H1 (cell line): ENCODE measurements around the gene BABAM2. TPM values are rescaled to one million over a fixed set of nuclear protein-coding genes. Genes with fewer than 3 reads are reported as not detected.

ENCODE experiments used
- CTCF ChIA-PET: fragments of 300-600 bp; sonication (Branson Sonifier 250); formaldehyde crosslinking; loops from one replicate; lab custom pipeline; 2021; ENCODE audit not compliant: partially characterized antibody; lab: Charles Lee
- POLR2A ChIA-PET: fragments of 300-600 bp; sonication (Branson Sonifier 250); formaldehyde crosslinking; loops from one replicate; lab custom pipeline; 2021; ENCODE audit warnings: inconsistent platforms; ENCODE audit not compliant: partially characterized antibody; lab: Charles Lee
- DNase-seq, 2 experiments: peaks; one replicate each; pipeline versions ENCODE4 v3.0.0 to v3.0.0-alpha.2; 2010 to 2022; ENCODE audit warnings: low spot score in 2 of 2, low read depth in 1 of 2, mixed read lengths in 1 of 2
- FAIRE-seq: peaks from 2 replicates; lab custom pipeline; 2011; peaks lifted over from hg19 to GRCh38; lab: Jason Lieb, UNC
- H2AFZ ChIP-seq: 2 replicates; pipeline ENCODE4 v1.8.1; 2012; ENCODE audit warnings: low read length, inconsistent platforms
- H2AK5ac ChIP-seq: 2 replicates; pipeline ENCODE4 v1.6.1; 2013; ENCODE audit warnings: low read depth, low read length
- H2BK120ac ChIP-seq: replicated peaks from 2 replicates; pipeline ENCODE3; 2013; ENCODE audit warnings: low read depth, low read length, inconsistent platforms
- H2BK12ac ChIP-seq: 2 replicates; pipeline ENCODE4 v1.6.1; 2013; ENCODE audit warnings: low read depth, low read length
- H2BK15ac ChIP-seq: 2 replicates; pipeline ENCODE4 v1.6.1; 2013; ENCODE audit warnings: low read length
- H2BK20ac ChIP-seq: 2 replicates; pipeline ENCODE4 v1.6.1; 2013; ENCODE audit warnings: low read length
- H2BK5ac ChIP-seq: 2 replicates; pipeline ENCODE4 v1.6.1; 2013; ENCODE audit warnings: low read depth, low read length
- H3K14ac ChIP-seq: 2 replicates; pipeline ENCODE4 v1.6.1; 2013; ENCODE audit warnings: inconsistent platforms; ENCODE audit not compliant: insufficient read length
- H3K18ac ChIP-seq: 2 replicates; pipeline ENCODE4 v1.6.1; 2013; ENCODE audit warnings: low read length; ENCODE audit errors: extremely low read depth
- H3K23ac ChIP-seq: 2 replicates; pipeline ENCODE4 v1.6.1; 2013; ENCODE audit warnings: inconsistent platforms; ENCODE audit not compliant: insufficient read length
- H3K23me2 ChIP-seq: 2 replicates; pipeline ENCODE4 v1.6.1; 2013; ENCODE audit warnings: low read depth, low read length
- H3K27ac ChIP-seq: 2 replicates; pipeline ENCODE4 v1.6.1; 2011; ENCODE audit warnings: low read depth, low read length, inconsistent platforms
- H3K27me3 ChIP-seq, 4 experiments: replicated peaks in 1 of 4; 1 replicate in 1 of 4; 2 replicates in 3 of 4; pipeline versions ENCODE4 v1.6.1 to v1.8.1; 2011 to 2013; ENCODE audit warnings: low read length in 3 of 4, mild to moderate bottlenecking in 3 of 4, inconsistent platforms in 2 of 4, mixed read lengths in 2 of 4, moderate library complexity in 1 of 4; ENCODE audit not compliant: control insufficient read depth in 3 of 4, insufficient read depth in 3 of 4; ENCODE audit errors: extremely low read depth in 1 of 4
- H3K36me3 ChIP-seq, 4 experiments: 2 replicates each; pipeline versions ENCODE4 v1.6.1 to v1.8.1; 2011 to 2013; ENCODE audit warnings: mild to moderate bottlenecking in 4 of 4, low read length in 3 of 4, moderate library complexity in 2 of 4, control low read depth in 1 of 4, inconsistent platforms in 1 of 4; ENCODE audit not compliant: insufficient read depth in 4 of 4, control insufficient read depth in 2 of 4
- H3K4ac ChIP-seq: replicated peaks from 2 replicates; pipeline ENCODE3; 2013; ENCODE audit warnings: low read length, low read depth, mixed read lengths, inconsistent platforms; ENCODE audit not compliant: insufficient read length
- H3K4me1 ChIP-seq, 4 experiments: replicated peaks in 1 of 4; 1 replicate in 1 of 4; 2 replicates in 3 of 4; pipeline versions ENCODE4 v1.6.1 to v1.8.1; 2011 to 2013; ENCODE audit warnings: low read length in 3 of 4, inconsistent platforms in 2 of 4, mixed read lengths in 1 of 4; ENCODE audit not compliant: insufficient read depth in 4 of 4, control insufficient read depth in 3 of 4
- H3K4me2 ChIP-seq, 2 experiments: 2 replicates each; pipeline versions ENCODE4 v1.6.1 to v1.8.1; 2011 to 2013; ENCODE audit warnings: low read depth in 2 of 2, low read length in 2 of 2, control low read depth in 1 of 2, inconsistent platforms in 1 of 2, mild to moderate bottlenecking in 1 of 2; ENCODE audit not compliant: insufficient read depth in 1 of 2
- H3K4me3 ChIP-seq, 4 experiments: fragments of 200-600, 300-600 bp in 1 of 4; sonication (generic), shearing (Covaris generic), sonication (Bioruptor Twin) in 1 of 4; 2 replicates each; pipeline versions ENCODE4 v1.5.1 to v1.8.1; 2011 to 2016; ENCODE audit warnings: low read length in 4 of 4, low read depth in 3 of 4, control low read depth in 2 of 4, inconsistent platforms in 2 of 4, mild to moderate bottlenecking in 2 of 4, mixed read lengths in 1 of 4, moderate library complexity in 1 of 4; ENCODE audit not compliant: insufficient read depth in 2 of 4; ENCODE audit errors: extremely low read depth in 1 of 4
- H3K56ac ChIP-seq: replicated peaks from 2 replicates; pipeline ENCODE3; 2013; ENCODE audit warnings: low read depth, mild to moderate bottlenecking, mixed read lengths, low read length, inconsistent platforms; ENCODE audit not compliant: insufficient read length
- H3K79me1 ChIP-seq: 2 replicates; pipeline ENCODE4 v1.6.1; 2013; ENCODE audit warnings: low read depth, low read length, control low read depth
- H3K79me2 ChIP-seq, 2 experiments: 2 replicates each; pipeline versions ENCODE4 v1.6.1 to v1.8.1; 2012 to 2013; ENCODE audit warnings: low read length in 2 of 2, mild to moderate bottlenecking in 2 of 2, inconsistent platforms in 1 of 2; ENCODE audit not compliant: insufficient read depth in 2 of 2, control insufficient read depth in 1 of 2
- H3K9ac ChIP-seq, 4 experiments: replicated peaks in 1 of 4; 1 replicate in 1 of 4; 2 replicates in 3 of 4; pipeline versions ENCODE4 v1.6.1 to v1.8.1; 2011 to 2013; ENCODE audit warnings: low read depth in 3 of 4, low read length in 3 of 4, control low read depth in 2 of 4, mild to moderate bottlenecking in 2 of 4, moderate library complexity in 2 of 4, inconsistent platforms in 1 of 4; ENCODE audit errors: extremely low read depth in 1 of 4
- H3K9me3 ChIP-seq, 2 experiments: 2 replicates each; pipeline versions ENCODE4 v1.6.1 to v1.8.1; 2012 to 2013; ENCODE audit warnings: mild to moderate bottlenecking in 2 of 2, moderate library complexity in 2 of 2, control low read depth in 1 of 2, inconsistent platforms in 1 of 2, low read depth in 1 of 2, low read length in 1 of 2, mixed read lengths in 1 of 2; ENCODE audit not compliant: insufficient read depth in 2 of 2
- H4K20me1 ChIP-seq, 2 experiments: replicated peaks in 1 of 2; 2 replicates each; pipeline versions ENCODE3 to v1.8.1; 2011 to 2013; ENCODE audit warnings: inconsistent platforms in 2 of 2, low read length in 2 of 2, mild to moderate bottlenecking in 1 of 2; ENCODE audit not compliant: insufficient read depth in 2 of 2, control insufficient read depth in 1 of 2
- H4K5ac ChIP-seq: 2 replicates; pipeline ENCODE4 v1.6.1; 2013; ENCODE audit warnings: low read length, low read depth, mixed read lengths, inconsistent platforms; ENCODE audit not compliant: insufficient read length
- H4K8ac ChIP-seq: 2 replicates; pipeline ENCODE4 v1.8.0; 2013; ENCODE audit warnings: mild to moderate bottlenecking, moderate library complexity, low read length, inconsistent platforms; ENCODE audit not compliant: insufficient read depth; ENCODE audit errors: extremely low read depth
- H4K91ac ChIP-seq: replicated peaks from 2 replicates; pipeline ENCODE3; 2013; ENCODE audit warnings: low read length, mixed read lengths, inconsistent platforms; ENCODE audit not compliant: insufficient read length
- SAP30 ChIP-seq: fragments of 300-600 bp; sonication (generic); IDR thresholded peaks from 2 replicates; pipeline ENCODE4 v1.7.1; 2012; ENCODE audit warnings: low read length, moderate library complexity, mild to moderate bottlenecking, inconsistent platforms; ENCODE audit not compliant: insufficient read depth, insufficient replicate concordance
- SIN3A ChIP-seq, 2 experiments: IDR thresholded peaks in 1 of 2; conservative IDR thresholded peaks in 1 of 2; 2 replicates each; pipeline ENCODE4 v1.6.1; 2011 to 2012; ENCODE audit warnings: low read length in 2 of 2, improper control_type of control experiment in 1 of 2, low read depth in 1 of 2, mild to moderate bottlenecking in 1 of 2
- SIRT6 ChIP-seq: IDR thresholded peaks from one replicate; pipeline ENCODE4 v1.7.1; 2012; ENCODE audit warnings: low read length, inconsistent platforms
- WGBS, 2 experiments: shearing (Covaris generic) in 1 of 2; methylation state at CpG; one replicate each; pipeline versions ENCODE4 v1.1.6 to v1.1.7; 2013 to 2015; ENCODE audit warnings: low lambda C conversion rate in 2 of 2, mixed read lengths in 2 of 2, inconsistent platforms in 1 of 2, low coverage in 1 of 2, missing lambda C conversion rate in 1 of 2; ENCODE audit not compliant: insufficient replicate concordance in 2 of 2, insufficient coverage in 1 of 2, insufficient read length in 1 of 2; ENCODE audit errors: extremely low coverage in 1 of 2, missing lambda C conversion rate in 1 of 2; 5-methylcytosine and 5-hydroxymethylcytosine counted together
- polyA plus RNA-seq, 7 experiments: library from polyadenylated mRNA; depleted of rRNA in 3 of 7; stranded (reverse) in 5 of 7; unstranded in 2 of 7; fragments of >200 nt in 5 of 7; fragments of 200-250 nt in 2 of 7; gene quantifications; 1 replicate in 5 of 7; 2 replicates in 1 of 7; 4 replicates in 1 of 7; pipeline versions ENCODE4 v1.2.1 to v1.2.3, GENCODE V29; 2011 to 2013; ENCODE audit warnings: missing spikeins in 2 of 7, mixed read lengths in 2 of 7
- total RNA-seq: library from RNA; stranded (reverse); fragmentation: NEBNext Ultra II Directional; extraction: Animal tissue kit (Norgen Biotek cat#: 25700); gene quantifications from 2 replicates; pipeline ENCODE4 v1.2.1, GENCODE V29; 2021

The BABAM2 gene
- total and polyA plus RNA-seq, 2 of the 8 experiments (the other 6 are each of a cell fraction or from before 2014, with no cell fraction given): 15.8 to 20.9 TPM

- no peaks in the 10 kb centered on the region for H3K79me2 ChIP-seq
- no peak overlapping the region for H3K23ac ChIP-seq
- no peak overlapping the region for H3K14ac ChIP-seq
- no peak overlapping the region for H2BK15ac ChIP-seq
- H3K4ac ChIP-seq: no peak overlapping the region
- H2BK20ac ChIP-seq: no peak overlapping the region
- H2AFZ ChIP-seq: no peak overlapping the region
- no peak overlapping the region for H2AK5ac ChIP-seq
- H3K4me3 ChIP-seq: no peak overlapping the region
- POLR2A ChIA-PET: no interaction called here
- H3K23me2 ChIP-seq: no peaks in the 10 kb centered on the region
- CTCF ChIA-PET: interaction anchor here (1.0 to 1.1 kb wide), 2 partner anchors 11 to 176 kb away, joined by 3 to 4 read pairs; no protein-coding TSS in a partner anchor
- H3K9me3 ChIP-seq: no peaks in the 10 kb centered on the region
- H4K20me1 ChIP-seq: no peaks in the 10 kb centered on the region
- no peak for DNase-seq
- H2BK120ac ChIP-seq: no peak overlapping the region
- no peaks in the 10 kb centered on the region for H3K79me1 ChIP-seq
- no peak overlapping the region for H3K18ac ChIP-seq
- H4K91ac ChIP-seq: no peak overlapping the region
- FAIRE-seq: no peak
- H3K4me2 ChIP-seq: no peak overlapping the region
- H3K36me3 ChIP-seq: no peaks in the 10 kb centered on the region
- no peak overlapping the region for H2BK12ac ChIP-seq
- H3K27me3 ChIP-seq: no peaks in the 10 kb centered on the region
- no peak overlapping the region for H4K8ac ChIP-seq
- no peak overlapping the region for H3K56ac ChIP-seq
- H3K27ac ChIP-seq: no peak overlapping the region
- H3K9ac ChIP-seq: no peak overlapping the region
- H4K5ac ChIP-seq: no peak overlapping the region
- TF ChIP-seq SIRT6: no peak
- TF ChIP-seq SIN3A (conservative IDR thresholded peaks at IDR 0.05 in 1 of 2, IDR thresholded peaks at IDR 0.05 in 1 of 2; ENCODE audit: low read depth in 1 of 2, low read length in 2 of 2): no peak
- no peak for TF ChIP-seq SAP30
- TF ChIP-seq, all 59 proteins: peak for 0
- no peak overlapping the region for H2BK5ac ChIP-seq
- 90% methylated on average over 3 of the region's 3 CpGs; no CpG with 5 or more reads in 1 of the 2 experiments for WGBS, 2 experiments
- H3K4me1 ChIP-seq: no peaks in the 10 kb centered on the region
Measured at GRCh38 chr2:28202719-28203118, 312.2 kb downstream of the BABAM2 start.
